OCI-LY3 (cell line): Measurements from ENCODE around the gene ZAR1L.
A peak's percentile ranks its signal among the peaks of the same experiment; 100 is the strongest.

Experiments
- H2AFZ ChIP-seq: fragments of 200-600, 300-600 bp; shearing (Covaris generic); 2 replicates; pipeline ENCODE4 v1.6.0; 2014; ENCODE audit warnings: antibody characterized with exemption, low read depth, low read length
- H3K27ac ChIP-seq: fragments of 200-600, 300-600 bp; sonication (generic); 2 replicates; pipeline ENCODE4 v1.5.1; 2014; ENCODE audit warnings: mild to moderate bottlenecking, low read length, moderate library complexity, mixed read lengths
- H3K27me3 ChIP-seq: fragments of 200-600, 300-600 bp; sonication (generic); 2 replicates; pipeline ENCODE4 v1.6.1; 2014; ENCODE audit warnings: low read depth, low read length, mixed read lengths
- H3K36me3 ChIP-seq: fragments of 200-600, 300-600 bp; sonication (generic); replicated peaks from 2 replicates; pipeline ENCODE3; 2014; ENCODE audit warnings: low read depth, low read length, mixed read lengths
- H3K4me1 ChIP-seq: fragments of 300-600, 200-600 bp; sonication (generic); 2 replicates; pipeline ENCODE4 v1.6.1; 2014; ENCODE audit warnings: low read length, mixed read lengths
- H3K4me2 ChIP-seq: fragments of 200-600, 300-600 bp; sonication (generic); 2 replicates; pipeline ENCODE4 v1.6.1; 2014; ENCODE audit warnings: low read length, mixed read lengths
- H3K4me3 ChIP-seq: fragments of 300-600, 200-600 bp; sonication (generic); 2 replicates; pipeline ENCODE4 v1.5.1; 2014; ENCODE audit warnings: antibody characterized with exemption, mild to moderate bottlenecking, low read length, moderate library complexity
- H3K79me2 ChIP-seq: fragments of 300-600, 200-600 bp; shearing (Covaris generic); 2 replicates; pipeline ENCODE4 v1.6.1; 2014; ENCODE audit warnings: mild to moderate bottlenecking, low read length, mixed read lengths
- H3K9ac ChIP-seq: fragments of 300-600, 200-600 bp; shearing (Covaris generic); 2 replicates; pipeline ENCODE4 v1.6.0; 2014; ENCODE audit warnings: mild to moderate bottlenecking, low read length, moderate library complexity
- H3K9me3 ChIP-seq: fragments of 200-600, 300-600 bp; shearing (Covaris generic); 2 replicates; pipeline ENCODE4 v1.6.1; 2014; ENCODE audit warnings: low read length, mixed read lengths; ENCODE audit not compliant: insufficient read depth
- H4K20me1 ChIP-seq: fragments of 200-600, 300-600 bp; sonication (generic); 2 replicates; pipeline ENCODE4 v1.6.1; 2016; ENCODE audit warnings: low read length, mixed read lengths; ENCODE audit not compliant: insufficient read depth
- CTCF ChIP-seq: fragments of 200-600, 300-600 bp; sonication (generic); IDR thresholded peaks from 2 replicates; pipeline ENCODE4 v1.5.1; 2014; ENCODE audit warnings: antibody characterized with exemption, low read length, low read depth
- EZH2phosphoT487 ChIP-seq: fragments of 200-600 bp; shearing (Covaris generic); IDR thresholded peaks from 2 replicates; pipeline ENCODE4 v1.6.1; 2018; ENCODE audit warnings: antibody characterized with exemption, mixed run types, low read depth

The ZAR1L gene

GRCh38 chr13:32316028-32316339 is 821 bp upstream of the ZAR1L start:
- Histone ChIP-seq H4K20me1 (no peaks in the 10 kb centered on the region), H3K4me1 (peaks cover 22% of the 10 kb centered on the region), H3K9ac (peak overlapping the region; percentile 88), H3K27ac (peak overlapping the region; percentile 89), H3K9me3 (no peaks in the 10 kb centered on the region), H3K36me3 (peaks cover 22% of the 10 kb centered on the region), H3K27me3 (no peaks in the 10 kb centered on the region), H3K4me2 (peak overlapping the region; percentile 86), H2AFZ (peak overlapping the region; percentile 74), H3K4me3 (peak overlapping the region; percentile 79), H3K79me2 (peaks cover 9% of the 10 kb centered on the region)
- no peak for TF ChIP-seq CTCF
- TF ChIP-seq EZH2phosphoT487: no peak

- Histone ChIP-seq H2AFZ (peak overlapping the region; percentile 52), H3K4me3 (peak overlapping the region; percentile 79), H3K36me3 (peaks cover 8% of the 10 kb centered on the region), H3K9me3 (no peaks in the 10 kb centered on the region), H3K79me2 (peaks cover 9% of the 10 kb centered on the region), H3K4me2 (peak overlapping the region; percentile 86), H4K20me1 (no peaks in the 10 kb centered on the region), H3K4me1 (peaks cover 30% of the 10 kb centered on the region), H3K27ac (peak overlapping the region; percentile 89), H3K9ac (peak overlapping the region; percentile 88), H3K27me3 (no peaks in the 10 kb centered on the region)
- TF ChIP-seq CTCF (no peak), EZH2phosphoT487 (no peak)
Observed at GRCh38 chr13:32314271-32315237, 609 bp downstream of the ZAR1L start.

- Histone ChIP-seq H3K79me2 (peaks cover 5% of the 10 kb centered on the region), H3K4me1 (peaks cover 23% of the 10 kb centered on the region)
Observed at GRCh38 chr13:32311188-32311897, 3.8 kb downstream of the ZAR1L start.

More at GRCh38 chr13:32311188-32311897, 3.8 kb downstream of the ZAR1L start:
- no peaks in the 10 kb centered on the region for H3K36me3 ChIP-seq
- no peak overlapping the region for H2AFZ ChIP-seq
- no peak overlapping the region for H3K27ac ChIP-seq
- H3K4me3 ChIP-seq: no peak overlapping the region
- H4K20me1 ChIP-seq: no peaks in the 10 kb centered on the region
- no peak for TF ChIP-seq CTCF
- H3K9me3 ChIP-seq: no peaks in the 10 kb centered on the region
- no peak overlapping the region for H3K4me2 ChIP-seq
- H3K27me3 ChIP-seq: no peaks in the 10 kb centered on the region
- H3K9ac ChIP-seq: no peak overlapping the region
